Dermis blood vessel endothelial cell (primary cell): ENCODE data around the gene PLXNB1. TPM values are rescaled to one million over a fixed set of nuclear protein-coding genes. Genes with fewer than 3 reads are reported as not detected.
"Not testable (repeated sequence)": the region's sequence is repeated elsewhere in the genome, so short reads cannot be mapped to it uniquely, and the experiment has no call there.

Source experiments
- DNase-seq: peaks from one replicate; pipeline ENCODE4 v3.0.0; 2010
- total RNA-seq: library from RNA; depleted of rRNA; stranded (reverse); fragments of >200 nt; gene quantifications from 2 replicates; pipeline ENCODE4 v1.2.3, GENCODE V29; 2014

The PLXNB1 gene
- total RNA-seq, 1 donor from 2014 or later: 23.7 TPM

DNA sequence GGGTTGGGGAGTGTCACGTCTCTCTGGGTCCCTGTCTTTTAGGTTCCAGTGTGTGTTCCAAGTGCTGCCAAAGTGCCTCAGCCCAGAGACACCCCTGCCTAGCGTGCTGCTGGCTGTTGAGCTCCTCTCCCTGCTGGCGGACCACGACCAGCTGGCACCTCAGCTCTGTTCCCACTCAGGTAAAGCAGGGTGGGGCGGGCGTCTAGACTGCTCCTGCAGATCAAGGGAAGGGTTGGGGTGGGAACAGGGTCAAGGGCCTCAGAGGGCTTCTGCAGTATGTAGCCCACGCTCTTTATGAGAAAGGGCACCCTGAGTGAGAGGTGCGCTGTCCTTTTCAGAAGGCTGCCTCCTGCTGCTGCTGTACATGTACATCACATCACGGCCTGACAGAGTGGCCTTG is 33.8 kb upstream of the PLXNB1 start:
- no peak for DNase-seq

GRCh38 chr3:48461767-48462166 is 31.9 kb upstream of the PLXNB1 start:
- DNase-seq: not testable (repeated sequence)

- no peak for DNase-seq
Observed at GRCh38 chr3:48460517-48460902, 30.6 kb upstream of the PLXNB1 start.

- no peak for DNase-seq
Observed at GRCh38 chr3:48459773-48460516, 30.1 kb upstream of the PLXNB1 start.

DNA sequence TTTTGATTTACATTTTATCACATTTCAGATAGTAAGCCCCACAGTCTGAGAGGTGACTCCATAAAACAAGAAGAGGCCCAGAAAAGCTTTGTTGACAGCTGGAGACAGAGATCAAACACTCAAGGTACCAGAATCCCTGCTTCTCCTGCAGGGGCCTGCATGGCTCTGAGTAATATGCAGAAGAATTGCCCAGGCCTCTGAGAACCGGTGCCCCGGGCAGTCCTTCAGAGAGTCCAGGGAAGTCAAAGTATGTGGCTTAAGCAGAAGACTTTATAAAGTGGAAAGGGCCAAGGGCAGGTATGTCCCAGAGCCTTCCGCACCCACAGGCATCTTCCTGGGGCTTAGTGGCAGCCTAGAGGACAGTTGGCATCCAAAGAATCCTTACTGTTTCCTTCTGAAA is 29.4 kb upstream of the PLXNB1 start:
- DNase-seq: no peak

- no peak for DNase-seq
Observed at GRCh38 chr3:48456456-48456855, 26.6 kb upstream of the PLXNB1 start.

GRCh38 chr3:48451270-48451669 is 21.4 kb upstream of the PLXNB1 start:
- no peak for DNase-seq

DNA sequence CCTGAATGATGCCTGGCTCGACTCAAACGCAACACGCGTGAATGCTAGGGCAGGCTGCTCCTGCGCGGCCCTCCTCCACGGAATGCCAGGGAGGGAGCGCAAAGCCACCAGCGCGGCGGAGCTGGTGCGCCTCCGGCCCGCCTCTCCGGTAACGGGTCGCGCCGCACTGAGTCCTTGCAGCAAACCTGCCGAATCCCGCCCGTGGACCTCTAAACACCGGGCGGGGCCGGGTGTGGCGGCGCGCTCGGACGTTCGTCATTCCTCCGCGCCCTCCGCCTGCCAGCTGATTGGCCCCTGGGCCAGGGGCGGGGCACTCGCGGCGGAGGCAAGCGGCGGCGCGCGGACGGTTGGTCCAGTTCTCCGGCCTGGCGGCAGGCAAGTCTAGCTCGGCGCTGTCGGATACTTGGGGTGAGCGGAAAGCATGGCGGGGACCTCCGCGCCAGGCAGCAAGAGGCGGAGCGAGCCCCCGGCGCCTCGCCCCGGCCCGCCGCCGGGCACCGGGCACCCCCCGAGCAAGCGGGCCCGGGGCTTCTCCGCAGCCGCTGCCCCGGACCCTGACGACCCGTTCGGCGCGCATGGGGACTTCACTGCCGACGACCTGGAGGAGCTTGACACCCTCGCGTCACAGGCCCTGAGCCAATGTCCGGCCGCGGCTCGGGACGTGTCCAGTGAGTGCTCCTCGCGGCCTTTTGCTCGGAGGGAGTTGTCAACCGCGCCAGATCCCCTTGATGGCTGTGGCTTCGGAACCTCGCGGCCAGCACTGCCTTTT is 16.7 kb upstream of the PLXNB1 start, which contains the start of gene ATRIP:
TSS of gene ATRIP (plus strand) at position 313 of the 769 bp plus-strand sequence. CDS start at position 422, 109 bp downstream.
- peak; percentile 93 for DNase-seq

GRCh38 chr3:48446043-48446424 is 16.1 kb upstream of the PLXNB1 start:
- DNase-seq: no peak

DNA sequence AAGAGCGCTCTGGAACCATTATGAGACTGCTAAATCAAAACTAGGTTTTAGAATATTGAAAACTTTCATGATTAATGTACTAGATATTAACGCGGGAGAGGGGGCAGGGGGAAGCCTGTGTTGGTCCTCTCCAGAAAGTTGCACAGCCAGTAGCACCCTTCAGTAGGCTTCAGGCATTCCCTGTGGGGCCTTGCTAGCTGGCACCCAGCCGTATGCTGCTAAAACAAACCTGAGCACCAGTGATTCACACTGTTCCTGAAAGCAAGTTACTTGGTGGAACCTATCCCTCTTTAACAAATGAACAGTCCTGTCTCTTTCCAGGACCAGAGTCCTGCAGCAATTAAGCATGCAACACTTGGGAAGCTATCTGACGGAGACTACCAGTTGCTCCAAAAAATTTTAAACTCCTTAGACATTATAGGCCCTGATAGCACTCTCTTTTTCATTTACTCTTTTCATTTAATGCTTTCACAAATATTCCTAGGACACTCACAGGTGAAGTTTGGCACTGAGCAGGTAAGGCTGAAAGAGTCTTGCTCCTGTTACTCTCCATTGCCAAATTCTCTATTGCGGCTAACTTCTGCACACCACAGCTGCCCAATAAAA is 15.5 kb upstream of the PLXNB1 start:
- no peak for DNase-seq

DNA sequence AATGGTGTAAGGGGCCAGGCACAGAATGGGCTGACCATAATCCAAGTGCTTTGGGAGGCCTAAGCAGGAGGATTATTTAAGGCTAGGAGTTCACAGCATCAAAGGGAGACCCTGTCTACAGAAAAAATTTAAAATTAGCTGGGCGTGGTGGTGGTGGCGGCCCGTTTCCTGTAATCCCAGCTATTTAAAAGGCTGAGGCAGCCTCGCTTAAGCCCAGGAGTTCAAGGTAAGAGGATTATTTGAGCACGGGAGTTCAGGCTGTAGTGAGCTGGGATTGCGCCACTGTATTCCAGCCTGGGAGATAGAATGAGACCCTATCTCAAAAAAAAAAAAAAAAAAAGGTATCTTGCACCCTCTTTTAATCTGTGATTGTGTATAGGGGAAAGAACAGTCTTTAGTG is 12.1 kb upstream of the PLXNB1 start:
- no peak for DNase-seq

- DNase-seq: peak; percentile 47
Observed at GRCh38 chr3:48440590-48440958, 10.7 kb upstream of the PLXNB1 start.

DNA sequence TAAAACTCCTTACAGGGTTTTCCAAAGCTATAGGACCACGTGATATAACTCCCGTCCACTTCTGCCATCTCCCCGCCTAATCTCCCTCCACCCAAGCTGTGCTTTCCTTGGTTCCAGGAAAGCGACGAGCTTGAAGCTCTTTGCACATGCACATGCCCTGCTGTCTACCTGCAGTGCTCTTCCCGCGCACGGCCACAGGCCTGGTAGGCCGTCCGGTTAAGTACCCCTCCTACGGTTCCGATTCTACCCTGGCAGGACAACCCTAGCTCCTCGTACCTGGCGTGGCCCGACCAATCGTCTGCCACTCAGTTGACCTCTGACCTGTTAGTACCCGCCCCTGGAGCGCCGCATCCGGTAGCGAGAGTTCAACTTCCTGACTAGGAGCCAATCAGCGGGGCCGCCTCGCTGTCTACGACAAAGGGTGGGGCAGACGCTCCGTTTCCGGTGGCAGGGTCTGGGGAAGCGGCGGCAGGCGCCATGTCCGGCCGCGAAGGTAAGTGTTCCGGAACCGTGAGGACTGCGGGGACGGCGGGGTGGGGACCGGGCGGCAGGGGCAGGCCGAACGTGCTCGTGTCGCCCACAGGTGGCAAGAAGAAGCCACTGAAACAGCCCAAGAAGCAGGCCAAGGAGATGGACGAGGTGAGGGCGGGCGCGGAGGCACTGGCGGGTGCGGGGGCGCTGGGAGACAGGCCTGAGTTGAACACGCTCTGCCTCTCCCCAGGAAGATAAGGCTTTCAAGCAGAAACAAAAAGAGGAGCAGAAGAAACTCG is 10.1 kb upstream of the PLXNB1 start, which contains the start of the genes CCDC51 and TMA7:
TSS of gene CCDC51 (minus strand) at position 300 of the 770 bp plus-strand sequence. CDS start 4,991 bp downstream, outside the sequence.
TSS of gene TMA7 (plus strand) at position 438 of the 770 bp plus-strand sequence. CDS start at position 478, 40 bp downstream.
- DNase-seq: peak; percentile 97

GRCh38 chr3:48437812-48438211 is 7.9 kb upstream of the PLXNB1 start:
- no peak for DNase-seq

- no peak for DNase-seq
Observed at GRCh38 chr3:48436855-48437254, 7.0 kb upstream of the PLXNB1 start.

GRCh38 chr3:48436477-48436787 is 6.5 kb upstream of the PLXNB1 start:
- DNase-seq: no peak

DNA sequence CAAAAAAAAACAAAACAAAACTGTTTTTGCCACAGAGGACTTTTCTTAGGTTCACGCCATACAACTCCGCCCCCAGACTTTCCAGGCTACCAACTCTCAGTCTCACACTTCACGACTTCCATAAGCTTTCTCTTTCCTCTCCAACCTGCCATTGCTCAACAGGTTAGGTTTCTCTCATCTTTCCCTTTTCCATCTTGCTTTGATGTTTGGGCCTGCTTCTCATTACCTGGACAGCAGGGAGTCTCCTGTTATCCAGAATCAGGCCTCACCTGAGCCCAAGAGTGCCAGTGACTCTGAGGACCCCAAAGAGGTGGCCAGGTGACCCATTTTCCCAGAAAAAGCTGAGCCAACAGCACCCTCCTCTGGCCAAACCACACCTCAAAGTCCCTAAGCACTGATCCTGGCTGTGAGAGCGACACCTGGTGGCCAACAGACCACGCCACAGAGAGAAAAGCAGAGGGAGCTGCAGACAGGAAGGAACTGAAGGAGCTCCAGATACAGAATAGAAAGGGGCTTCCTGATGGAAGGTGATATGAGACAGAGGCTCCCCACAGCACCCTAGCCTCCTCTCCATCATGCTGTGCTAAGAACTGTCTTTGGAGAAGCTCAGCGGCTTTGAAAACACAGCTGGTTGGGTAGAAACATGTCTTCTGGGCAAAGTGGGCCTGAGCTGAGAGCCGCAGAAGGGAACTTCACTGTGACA is 6.0 kb upstream of the PLXNB1 start:
- peak; percentile 93 for DNase-seq

DNA sequence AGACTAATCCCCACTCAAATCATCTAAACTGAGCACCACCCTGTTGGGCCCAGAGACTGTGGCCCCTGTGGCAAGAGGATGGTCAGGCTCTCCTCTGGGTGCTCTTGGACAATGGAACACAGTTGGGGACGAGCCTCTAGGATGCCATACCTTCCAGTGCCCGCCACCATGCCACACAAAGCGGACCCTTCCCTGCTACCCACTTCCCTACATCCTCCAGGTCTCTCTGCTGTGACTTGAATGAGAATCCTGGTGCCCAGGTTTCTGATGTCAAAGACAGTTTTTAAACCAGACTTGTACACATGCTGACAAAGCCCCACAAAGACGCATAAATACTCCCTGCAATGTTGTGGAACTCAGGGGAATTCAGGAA is 5.3 kb upstream of the PLXNB1 start:
- DNase-seq: no peak

GRCh38 chr3:48434591-48435222 is 4.8 kb upstream of the PLXNB1 start:
- no peak for DNase-seq

DNA sequence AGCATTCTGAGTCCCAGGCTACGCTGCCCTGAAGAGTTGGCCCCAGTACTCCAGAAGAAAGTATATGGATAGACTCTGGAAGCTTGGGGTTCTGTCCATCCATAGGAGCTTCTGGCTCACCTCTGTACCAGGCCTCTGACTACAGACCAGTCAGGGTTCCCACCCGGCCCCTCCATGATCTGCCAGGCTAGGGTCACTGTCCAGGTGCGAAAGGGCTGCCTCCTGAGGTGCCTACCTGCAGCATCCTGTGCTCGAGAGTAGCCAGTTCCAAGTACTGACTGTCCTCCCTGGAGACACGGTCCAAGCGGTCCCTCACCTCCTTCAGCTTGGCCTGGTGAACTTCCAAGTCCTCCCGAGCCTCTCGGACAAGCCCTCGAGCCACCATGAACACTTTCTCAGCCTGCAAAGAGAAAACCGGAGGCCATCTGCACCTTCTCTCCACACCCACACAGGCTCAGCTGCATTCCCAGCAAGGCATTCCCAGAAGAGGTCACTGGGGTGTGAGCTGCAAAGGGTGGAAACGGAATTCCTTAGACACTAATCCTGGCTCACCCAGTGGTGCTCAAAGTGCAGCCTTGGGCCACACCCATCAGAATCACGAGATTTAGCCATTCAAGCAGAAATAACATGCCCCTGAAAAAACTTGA is 3.7 kb upstream of the PLXNB1 start:
- DNase-seq: no peak
